OCI-LY7 (cell line): ENCODE results near the gene CACNA2D1. TPM values are rescaled to one million over a fixed set of nuclear protein-coding genes. Genes with fewer than 3 reads are reported as not detected.

ENCODE experiments used
- BruUV-seq: library from RNA; stranded (reverse); fragments of 400-500 nt; replicated peaks from 2 replicates; lab custom pipeline; 2021; lab: Mats Ljungman, UMichigan
- CTCF ChIA-PET: fragments of 300-600 bp; sonication (Branson Sonifier 250); formaldehyde crosslinking; loops from one replicate; lab custom pipeline; 2022; ENCODE audit warnings: antibody characterized with exemption; ENCODE audit not compliant: unreplicated experiment; lab: Charles Lee
- POLR2A ChIA-PET: fragments of 300-600 bp; sonication (Branson Sonifier 250); formaldehyde crosslinking; loops from one replicate; lab custom pipeline; 2022; ENCODE audit warnings: antibody characterized with exemption; lab: Charles Lee
- DNase-seq: peaks from one replicate; pipeline ENCODE4 v3.0.0-alpha.2; 2015; ENCODE audit warnings: low spot score
- H2AFZ ChIP-seq: fragments of 200-600 bp; sonication (generic), shearing (Covaris generic); 2 replicates; pipeline ENCODE4 v1.6.1; 2014; ENCODE audit warnings: mild to moderate bottlenecking, antibody characterized with exemption, low read length, moderate library complexity
- H3K27ac ChIP-seq: fragments of 200-600 bp; sonication (generic); 2 replicates; pipeline ENCODE4 v1.5.1; 2014; ENCODE audit warnings: mixed run types, low read depth, mild to moderate bottlenecking, moderate library complexity, low read length, inconsistent platforms; ENCODE audit not compliant: poor library complexity, severe bottlenecking
- H3K36me3 ChIP-seq: fragments of 200-600 bp; sonication (generic); 2 replicates; pipeline ENCODE4 v1.6.1; 2014; ENCODE audit warnings: mild to moderate bottlenecking, antibody characterized with exemption, low read length, moderate library complexity, mixed read lengths; ENCODE audit not compliant: insufficient read depth
- H3K4me1 ChIP-seq: fragments of 200-600 bp; sonication (generic); 2 replicates; pipeline ENCODE4 v1.5.1; 2014; ENCODE audit warnings: mild to moderate bottlenecking, low read length; ENCODE audit not compliant: insufficient read depth, poor library complexity, severe bottlenecking
- H3K4me2 ChIP-seq: fragments of 200-600 bp; sonication (generic); 2 replicates; pipeline ENCODE4 v1.6.1; 2014; ENCODE audit warnings: mild to moderate bottlenecking, low read length
- H3K4me3 ChIP-seq: fragments of 200-600 bp; sonication (generic); 2 replicates; pipeline ENCODE4 v1.5.1; 2014; ENCODE audit warnings: mild to moderate bottlenecking, low read depth, low read length; ENCODE audit not compliant: poor library complexity, severe bottlenecking
- H3K79me2 ChIP-seq: fragments of 200-600 bp; sonication (generic); 2 replicates; pipeline ENCODE4 v1.6.1; 2016; ENCODE audit warnings: low read depth, mild to moderate bottlenecking, low read length, moderate library complexity, mixed read lengths; ENCODE audit not compliant: insufficient read depth
- H3K9me2 ChIP-seq: fragments of 200-600 bp; sonication (generic); 2 replicates; pipeline ENCODE4 v1.6.1; 2016; ENCODE audit warnings: mild to moderate bottlenecking, low read length, mixed read lengths; ENCODE audit not compliant: insufficient read depth
- H3K9me3 ChIP-seq: fragments of 200-600 bp; sonication (generic); 2 replicates; pipeline ENCODE4 v1.6.1; 2014; ENCODE audit warnings: mild to moderate bottlenecking, mixed run types, low read length, mixed read lengths
- H4K20me1 ChIP-seq: fragments of 200-600 bp; sonication (generic); 2 replicates; pipeline ENCODE4 v1.6.1; 2014; ENCODE audit warnings: mild to moderate bottlenecking, antibody characterized with exemption, low read length, moderate library complexity, mixed read lengths; ENCODE audit not compliant: insufficient read depth
- EZH2phosphoT487 ChIP-seq: fragments of 200-600 bp; sonication (generic); IDR thresholded peaks from 2 replicates; pipeline ENCODE4 v1.6.1; 2018; ENCODE audit warnings: low read depth, borderline replicate concordance, mild to moderate bottlenecking, mixed run types, antibody characterized with exemption, low read length, moderate library complexity, mixed read lengths
- intact Hi-C: fragments of 100-400 bp; cut with micrococcal nuclease; formaldehyde crosslinking; loops from one replicate; pipeline ENCODE4 v1.10.0; 2022; ENCODE audit not compliant: unreplicated experiment
- total RNA-seq, 2 experiments: library from RNA; depleted of rRNA in 1 of 2; stranded (reverse); fragments of >200 nt in 1 of 2; shearing (Covaris generic) in 1 of 2; gene quantifications; 2 replicates each; pipeline ENCODE4 v1.2.3, GENCODE V29; 2014 to 2022
- TF ChIP-seq, protein P1 (sequence below): fragments of 200-600 bp; sonication (generic); conservative IDR thresholded peaks from 2 replicates; pipeline ENCODE4 v1.5.1; 2014; ENCODE audit warnings: mild to moderate bottlenecking, antibody characterized with exemption, low read length, moderate library complexity, mixed read lengths

Gene CACNA2D1
- total RNA-seq, 2 experiments from 2014 or later = not detected

DNA sequence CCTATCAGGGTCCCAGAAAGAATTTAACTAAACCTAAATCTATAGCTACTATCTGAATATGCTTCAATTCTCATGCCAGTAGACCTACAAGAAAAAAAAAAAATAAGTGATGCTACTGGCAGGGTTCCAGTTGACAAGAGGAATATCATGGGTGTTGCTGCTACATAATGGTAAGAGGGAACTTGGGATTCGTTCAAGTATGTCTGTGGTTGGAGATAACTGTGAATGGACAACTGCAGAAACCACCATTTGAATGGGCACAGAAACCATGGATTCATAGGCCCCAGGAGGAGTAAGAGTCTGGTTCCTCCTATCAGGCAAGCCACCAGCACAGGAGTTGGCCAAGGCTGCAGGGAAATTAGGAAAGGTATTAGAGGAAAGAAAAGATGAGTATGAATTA, 386.1 kb downstream of the CACNA2D1 start:
- DNase-seq = no peak
- intact Hi-C loops = no loop called here
- CTCF ChIA-PET = no interaction called here

DNA sequence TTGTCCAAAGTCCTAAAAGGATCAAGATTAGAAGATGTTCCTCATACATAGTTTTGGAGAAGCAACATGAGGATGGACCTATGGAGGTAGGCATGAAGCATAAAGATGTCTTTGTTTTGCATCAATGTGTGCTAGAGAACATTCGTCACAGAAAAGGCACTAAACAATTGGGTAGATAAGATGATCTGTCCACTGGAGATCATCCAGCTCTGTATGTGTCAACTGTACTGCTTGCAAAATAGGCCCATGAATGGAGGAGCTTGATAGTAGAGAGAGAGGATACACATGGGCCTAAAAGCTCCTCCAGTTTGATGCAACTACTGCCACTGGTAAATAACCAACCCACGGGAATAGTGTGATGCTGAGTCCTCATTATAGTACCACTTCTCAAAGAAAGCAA, 387.3 kb downstream of the CACNA2D1 start:
- Histone ChIP-seq H3K27ac (no peak overlapping the region), H4K20me1 (no peaks in the 10 kb centered on the region), H3K4me2 (no peak overlapping the region), H3K4me3 (no peak overlapping the region), H3K9me3 (no peaks in the 10 kb centered on the region), H3K4me1 (no peaks in the 10 kb centered on the region), H3K79me2 (no peaks in the 10 kb centered on the region), H3K36me3 (no peaks in the 10 kb centered on the region), H2AFZ (no peak overlapping the region), H3K9me2 (no peaks in the 10 kb centered on the region)
- intact Hi-C loops = no loop called here
- TF ChIP-seq, protein P1, sequence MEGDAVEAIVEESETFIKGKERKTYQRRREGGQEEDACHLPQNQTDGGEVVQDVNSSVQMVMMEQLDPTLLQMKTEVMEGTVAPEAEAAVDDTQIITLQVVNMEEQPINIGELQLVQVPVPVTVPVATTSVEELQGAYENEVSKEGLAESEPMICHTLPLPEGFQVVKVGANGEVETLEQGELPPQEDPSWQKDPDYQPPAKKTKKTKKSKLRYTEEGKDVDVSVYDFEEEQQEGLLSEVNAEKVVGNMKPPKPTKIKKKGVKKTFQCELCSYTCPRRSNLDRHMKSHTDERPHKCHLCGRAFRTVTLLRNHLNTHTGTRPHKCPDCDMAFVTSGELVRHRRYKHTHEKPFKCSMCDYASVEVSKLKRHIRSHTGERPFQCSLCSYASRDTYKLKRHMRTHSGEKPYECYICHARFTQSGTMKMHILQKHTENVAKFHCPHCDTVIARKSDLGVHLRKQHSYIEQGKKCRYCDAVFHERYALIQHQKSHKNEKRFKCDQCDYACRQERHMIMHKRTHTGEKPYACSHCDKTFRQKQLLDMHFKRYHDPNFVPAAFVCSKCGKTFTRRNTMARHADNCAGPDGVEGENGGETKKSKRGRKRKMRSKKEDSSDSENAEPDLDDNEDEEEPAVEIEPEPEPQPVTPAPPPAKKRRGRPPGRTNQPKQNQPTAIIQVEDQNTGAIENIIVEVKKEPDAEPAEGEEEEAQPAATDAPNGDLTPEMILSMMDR = no peak
- no peak for TF ChIP-seq EZH2phosphoT487
- BruUV-seq = no TSS peak
- DNase-seq = no peak
- ChIA-PET POLR2A (no interaction called here), CTCF (no interaction called here)

More for the DNA sequence above, 386.1 kb downstream of the CACNA2D1 start:
- BruUV-seq = no TSS peak
- Histone ChIP-seq H3K4me1 (no peaks in the 10 kb centered on the region), H3K4me3 (no peak overlapping the region), H3K9me2 (no peaks in the 10 kb centered on the region), H3K9me3 (no peaks in the 10 kb centered on the region), H3K79me2 (no peaks in the 10 kb centered on the region), H2AFZ (no peak overlapping the region), H3K36me3 (no peaks in the 10 kb centered on the region), H3K27ac (no peak overlapping the region), H3K4me2 (no peak overlapping the region), H4K20me1 (no peaks in the 10 kb centered on the region)
- POLR2A ChIA-PET = interaction anchor here (1.0 kb wide), 1 partner anchor 650 kb away, joined by 3 read pairs; no protein-coding TSS in a partner anchor
- TF ChIP-seq, protein P1 = no peak
- TF ChIP-seq EZH2phosphoT487 = no peak

DNA sequence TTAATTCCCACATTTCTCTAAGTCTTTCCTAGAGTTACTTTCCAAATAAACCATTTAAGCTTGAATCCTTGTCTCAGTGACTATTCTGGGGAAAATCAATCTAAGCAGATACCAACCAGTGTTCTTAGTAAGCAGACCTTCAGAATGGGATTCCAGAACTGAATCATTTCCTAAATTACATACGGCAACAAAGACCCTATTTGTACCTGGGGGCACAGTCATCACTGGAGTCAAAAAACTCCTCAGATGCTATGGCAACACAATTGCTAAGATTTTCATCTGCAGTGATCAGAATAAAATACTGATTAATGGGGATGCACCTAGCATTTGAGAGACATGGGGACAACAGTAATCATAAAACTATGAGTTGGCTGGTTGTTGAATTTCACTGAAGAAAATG, 389.0 kb downstream of the CACNA2D1 start:
- TF ChIP-seq, protein P1 = no peak
- TF ChIP-seq EZH2phosphoT487 = no peak
- no peak overlapping the region for H3K4me2 ChIP-seq
- DNase-seq = no peak
- H3K4me1 ChIP-seq = no peaks in the 10 kb centered on the region
- no peak overlapping the region for H3K27ac ChIP-seq
- H3K4me3 ChIP-seq = no peak overlapping the region
- H3K79me2 ChIP-seq = no peaks in the 10 kb centered on the region
- no peaks in the 10 kb centered on the region for H3K36me3 ChIP-seq
- CTCF ChIA-PET = no interaction called here
- POLR2A ChIA-PET = interaction anchor here (0.7 kb wide), 1 partner anchor 12 kb away, joined by 3 read pairs; no protein-coding TSS in a partner anchor
- no peaks in the 10 kb centered on the region for H3K9me2 ChIP-seq
- no peak overlapping the region for H2AFZ ChIP-seq
- H4K20me1 ChIP-seq = no peaks in the 10 kb centered on the region
- H3K9me3 ChIP-seq = no peaks in the 10 kb centered on the region
- BruUV-seq = no TSS peak
- intact Hi-C loops = no loop called here
